Measurements from ENCODE around the gene PLAC1. TPM values are rescaled to one million over a fixed set of nuclear protein-coding genes. Genes with fewer than 3 reads are reported as not detected.

Gene PLAC1, protein sequence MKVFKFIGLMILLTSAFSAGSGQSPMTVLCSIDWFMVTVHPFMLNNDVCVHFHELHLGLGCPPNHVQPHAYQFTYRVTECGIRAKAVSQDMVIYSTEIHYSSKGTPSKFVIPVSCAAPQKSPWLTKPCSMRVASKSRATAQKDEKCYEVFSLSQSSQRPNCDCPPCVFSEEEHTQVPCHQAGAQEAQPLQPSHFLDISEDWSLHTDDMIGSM
- 0.87 and 1.4 TPM in 2 replicates for total RNA-seq (2014; rRNA removed; shearing (Covaris generic))

DNA sequence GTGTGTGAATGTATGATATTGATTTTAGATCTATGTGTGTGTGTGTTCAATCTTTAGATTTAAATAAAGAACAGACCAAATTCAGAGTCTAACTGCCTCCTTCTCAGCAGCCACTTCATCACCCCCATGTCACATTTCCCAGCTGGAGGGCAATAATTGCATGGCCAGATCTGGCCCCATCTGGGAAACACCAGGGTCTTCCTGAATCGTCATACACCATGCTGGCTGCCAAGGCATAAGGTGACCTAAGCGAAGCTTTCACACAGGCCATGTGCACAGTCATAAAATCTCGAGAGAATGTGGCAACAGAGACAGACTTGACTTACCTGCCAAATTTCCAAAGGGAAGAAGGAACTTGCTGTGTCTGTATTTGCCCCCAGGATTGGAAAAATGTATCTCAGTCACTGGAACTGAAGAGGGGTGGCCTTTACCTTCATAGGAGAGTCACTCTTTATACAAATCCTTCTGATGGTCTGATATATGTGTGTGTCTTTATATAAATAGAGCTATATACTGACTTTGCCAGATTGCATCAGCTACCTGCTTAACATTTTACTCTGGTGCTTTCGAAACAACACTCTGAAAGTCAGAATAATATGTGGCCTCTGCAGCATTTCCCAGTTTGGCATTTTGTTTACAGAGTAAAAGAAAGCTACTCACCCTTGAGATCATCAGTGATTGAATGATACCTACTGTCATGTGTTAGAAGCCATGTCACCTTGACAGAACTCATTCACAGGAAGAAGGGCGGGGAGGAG lies at the start of gene PLAC1:
TSS of gene PLAC1 (minus strand) at position 470 of the 758 bp plus-strand sequence. CDS start 91,789 bp downstream, outside the sequence.

Small RNA genes lying within 50 kb of the gene (small RNA-seq; reads per million reads assigned to genes)
- gene AC004383.1: not detected
- not detected for gene MIR450A1
- gene MIR450A2: not detected
- gene MIR450B: not detected
- not detected for gene MIR503
- 0.29 reads per million for gene MIR542

Other genes starting within 250 kb of the PLAC1 start
- gene HPRT1, start 198.3 kb downstream of the PLAC1 start, total RNA-seq (2014; rRNA removed; shearing (Covaris generic)): 9.9 and 16.1 TPM in 2 replicates
- 9.3 and 15.3 TPM in 2 replicates for gene PABIR2, start 138.7 kb upstream of the PLAC1 start, total RNA-seq (2014; rRNA removed; shearing (Covaris generic))